GM23248 (cell line): ENCODE results near the gene FAT1. TPM values are rescaled to one million over a fixed set of nuclear protein-coding genes. Genes with fewer than 3 reads are reported as not detected.

Source experiments
- DNase-seq: peaks from one replicate; pipeline ENCODE4 v3.0.0-alpha.2; 2015
- H2AFZ ChIP-seq: fragments of 200-600 bp; sonication (generic); 2 replicates; pipeline ENCODE4 v1.6.1; 2016; ENCODE audit warnings: antibody characterized with exemption
- H3F3A ChIP-seq: fragments of 200-600 bp; sonication (generic); 2 replicates; pipeline ENCODE4 v1.6.1; 2016; ENCODE audit warnings: mild to moderate bottlenecking, antibody characterized with exemption, mixed run types; ENCODE audit not compliant: insufficient read depth
- H3K27ac ChIP-seq: fragments of 200-600 bp; sonication (generic); 2 replicates; pipeline ENCODE4 v1.5.1; 2016; ENCODE audit warnings: mild to moderate bottlenecking
- H3K27me3 ChIP-seq: fragments of 200-600 bp; sonication (generic); replicated peaks from 2 replicates; pipeline ENCODE4 v1.6.1; 2016; ENCODE audit warnings: mild to moderate bottlenecking; ENCODE audit not compliant: insufficient read depth
- H3K36me3 ChIP-seq: fragments of 200-600 bp; sonication (generic); 2 replicates; pipeline ENCODE4 v1.6.1; 2016; ENCODE audit warnings: low read depth, mild to moderate bottlenecking
- H3K4me1 ChIP-seq: fragments of 200-600 bp; sonication (generic); 2 replicates; pipeline ENCODE4 v1.6.1; 2016; ENCODE audit warnings: mild to moderate bottlenecking; ENCODE audit not compliant: insufficient read depth
- H3K4me2 ChIP-seq: fragments of 200-600 bp; sonication (generic); one replicate; pipeline ENCODE4 v1.6.1; 2016; ENCODE audit warnings: mild to moderate bottlenecking; ENCODE audit not compliant: unreplicated experiment
- H3K4me3 ChIP-seq: fragments of 200-600 bp; sonication (generic); 2 replicates; pipeline ENCODE4 v1.5.1; 2016; ENCODE audit warnings: mild to moderate bottlenecking
- H3K79me2 ChIP-seq: fragments of 200-600 bp; sonication (generic); 2 replicates; pipeline ENCODE4 v1.6.1; 2016; ENCODE audit warnings: mild to moderate bottlenecking; ENCODE audit not compliant: insufficient read depth
- H3K9ac ChIP-seq: fragments of 200-600 bp; sonication (generic); 2 replicates; pipeline ENCODE4 v1.6.1; 2016; ENCODE audit warnings: mild to moderate bottlenecking
- H3K9me2 ChIP-seq: fragments of 200-600 bp; sonication (generic); 2 replicates; pipeline ENCODE4 v1.6.1; 2016; ENCODE audit warnings: mixed run types, mild to moderate bottlenecking, moderate library complexity; ENCODE audit not compliant: insufficient read depth
- H3K9me3 ChIP-seq: fragments of 200-600 bp; sonication (generic); one replicate; pipeline ENCODE4 v1.6.1; 2017; ENCODE audit warnings: low read depth
- H4K20me1 ChIP-seq: fragments of 200-600 bp; sonication (generic); 2 replicates; pipeline ENCODE4 v1.6.0; 2016; ENCODE audit not compliant: insufficient read depth
- EZH2 ChIP-seq: fragments of 200-600 bp; sonication (generic); IDR thresholded peaks from 2 replicates; pipeline ENCODE4 v1.6.1; 2018; ENCODE audit warnings: antibody characterized with exemption, mild to moderate bottlenecking; ENCODE audit not compliant: insufficient read depth, poor library complexity, severe bottlenecking
- EZH2phosphoT487 ChIP-seq: fragments of 200-600 bp; sonication (generic); IDR thresholded peaks from 2 replicates; pipeline ENCODE4 v1.6.1; 2018; ENCODE audit warnings: antibody characterized with exemption, moderate library complexity, mild to moderate bottlenecking, low read depth; ENCODE audit not compliant: insufficient read depth
- WGBS, 2 experiments: methylation state at CpG; one replicate each; pipeline ENCODE4 v1.1.6; 2015 to 2017; ENCODE audit warnings: low lambda C conversion rate in 2 of 2, low coverage in 1 of 2; ENCODE audit errors: missing lambda C conversion rate in 2 of 2; 5-methylcytosine and 5-hydroxymethylcytosine counted together
- in situ Hi-C: fragments of 300-500 bp; cut with MboI; formaldehyde crosslinking; loops from 2 replicates; pipeline ENCODE4 v1.15.0; 2020
- polyA plus RNA-seq: library from polyadenylated mRNA; unstranded; fragments of >200 nt; fragmentation: Nextera tagmentation; extraction: Ambion mirVana; gene quantifications from 2 replicates; pipeline ENCODE4 v1.2.1, GENCODE V29; 2016
- total RNA-seq: library from RNA; depleted of rRNA; stranded (reverse); fragments of >200 nt; shearing (Covaris generic); gene quantifications from 2 replicates; pipeline ENCODE4 v1.2.3, GENCODE V29; 2014

Gene FAT1
- total and polyA plus RNA-seq, 2 experiments from 2014 or later, result 53.3 to 250 TPM

DNA sequence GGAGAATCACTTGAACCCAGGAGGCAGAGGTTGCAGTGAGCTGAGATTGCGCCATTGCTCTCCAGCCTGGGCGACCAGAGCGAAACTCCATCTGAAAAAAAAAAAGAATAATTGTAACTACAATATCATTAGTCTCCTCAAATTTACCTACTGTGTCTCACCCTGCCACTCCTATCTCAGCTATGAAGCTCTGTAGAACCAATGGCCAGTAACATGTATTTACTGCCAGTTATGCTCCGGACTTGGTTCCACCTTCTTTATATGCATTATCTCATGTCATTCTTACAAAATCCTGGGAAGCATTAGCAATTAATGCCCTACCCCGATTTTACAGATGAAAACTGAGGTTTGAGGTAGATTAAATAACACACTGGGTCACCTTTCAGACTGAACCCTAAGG, 7.0 kb upstream of the FAT1 start:
- no peaks in the 10 kb centered on the region for H4K20me1 ChIP-seq
- DNase-seq, result no peak
- H3K9ac ChIP-seq, result no peak overlapping the region
- in situ Hi-C loops, result no loop called here
- H3K27me3 ChIP-seq, result no peaks in the 10 kb centered on the region
- H3K9me3 ChIP-seq, result no peaks in the 10 kb centered on the region
- peaks cover 24% of the 10 kb centered on the region for H3K4me1 ChIP-seq
- no peak overlapping the region for H3K27ac ChIP-seq
- TF ChIP-seq EZH2phosphoT487 (no peak), EZH2 (no peak)
- no peaks in the 10 kb centered on the region for H3K9me2 ChIP-seq
- no peak overlapping the region for H3K4me2 ChIP-seq
- H3K36me3 ChIP-seq, result no peaks in the 10 kb centered on the region
- WGBS, 2 experiments, result 74 to 80% methylated on average over 5 of the region's 5 CpGs
- H3F3A ChIP-seq, result peaks cover 19% of the 10 kb centered on the region
- H3K4me3 ChIP-seq, result no peak overlapping the region
- H2AFZ ChIP-seq, result no peak overlapping the region
- peaks cover 11% of the 10 kb centered on the region for H3K79me2 ChIP-seq

DNA sequence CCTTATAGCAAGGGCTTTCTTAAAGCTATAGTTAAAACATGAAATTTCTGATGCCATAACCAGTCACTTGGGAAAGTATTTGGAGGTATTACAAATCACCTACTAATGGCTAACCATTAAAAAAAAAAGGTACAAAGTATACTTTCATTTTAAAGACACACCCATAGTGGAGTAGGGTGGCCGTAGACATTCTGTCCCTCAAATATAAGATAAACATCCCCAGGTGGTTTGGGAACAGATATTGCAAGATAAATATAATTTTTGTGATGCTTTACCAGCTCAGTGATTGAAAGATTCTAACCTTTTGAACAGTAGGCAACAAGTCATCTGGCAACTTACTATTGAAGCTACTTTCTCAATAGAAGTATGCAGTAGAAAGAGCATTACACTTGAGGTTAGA, 6.2 kb upstream of the FAT1 start:
- TF ChIP-seq EZH2phosphoT487, result no peak
- TF ChIP-seq EZH2, result no peak
- no peak overlapping the region for H3K27ac ChIP-seq
- DNase-seq, result no peak
- H3K4me2 ChIP-seq, result no peak overlapping the region
- H3F3A ChIP-seq, result peaks cover 25% of the 10 kb centered on the region
- H3K4me3 ChIP-seq, result no peak overlapping the region
- no peaks in the 10 kb centered on the region for H4K20me1 ChIP-seq
- H3K9me2 ChIP-seq, result no peaks in the 10 kb centered on the region
- H3K4me1 ChIP-seq, result peaks cover 23% of the 10 kb centered on the region
- H3K79me2 ChIP-seq, result peaks cover 18% of the 10 kb centered on the region
- in situ Hi-C loops, result no loop called here
- H3K9ac ChIP-seq, result no peak overlapping the region
- no peak overlapping the region for H2AFZ ChIP-seq
- no peaks in the 10 kb centered on the region for H3K27me3 ChIP-seq
- WGBS, 2 experiments, result 95 to 100% methylated on average over 1 of the region's 1 CpG
- H3K36me3 ChIP-seq, result no peaks in the 10 kb centered on the region
- H3K9me3 ChIP-seq, result no peaks in the 10 kb centered on the region

DNA sequence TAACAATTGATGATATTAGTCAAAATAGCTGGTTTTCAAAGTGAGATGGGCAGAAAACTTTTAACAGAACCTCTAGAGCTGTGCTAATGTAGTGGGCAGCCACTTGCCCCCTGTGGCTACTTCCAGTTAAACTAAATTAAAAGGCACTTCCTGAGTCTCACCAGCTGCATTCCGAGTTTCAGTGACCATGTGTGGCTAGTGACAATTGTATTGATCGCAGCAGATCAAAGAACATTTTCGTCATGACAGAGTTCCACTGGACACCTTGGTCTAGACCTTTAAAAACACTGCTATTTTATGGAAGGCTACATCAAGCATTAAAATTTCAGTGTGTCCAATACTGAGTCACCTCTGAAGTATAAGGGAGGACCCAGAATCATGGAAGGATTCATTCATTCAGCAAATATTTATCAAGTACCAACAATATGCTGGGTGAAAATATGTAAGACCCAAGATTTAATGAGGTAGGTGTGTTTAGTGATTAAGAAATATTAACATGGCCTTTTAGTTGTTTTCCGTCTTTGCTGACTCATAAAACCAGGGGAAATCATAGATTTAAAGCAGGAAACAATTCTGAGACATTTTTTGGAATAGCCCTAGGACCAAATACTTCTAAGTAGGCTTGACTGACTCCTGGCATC, 5.1 kb upstream of the FAT1 start:
- Histone ChIP-seq H3F3A (peaks cover 28% of the 10 kb centered on the region), H3K9me2 (no peaks in the 10 kb centered on the region), H4K20me1 (no peaks in the 10 kb centered on the region), H3K9me3 (no peaks in the 10 kb centered on the region), H3K27ac (peak overlapping the region; percentile 25), H3K36me3 (no peaks in the 10 kb centered on the region), H3K9ac (no peak overlapping the region), H3K4me1 (peaks cover 23% of the 10 kb centered on the region), H2AFZ (no peak overlapping the region), H3K4me3 (peak overlapping the region; percentile 88; the same call in 1 of the 2 replicates), H3K79me2 (peaks cover 29% of the 10 kb centered on the region), H3K4me2 (peak overlapping the region; percentile 96), H3K27me3 (no peaks in the 10 kb centered on the region)
- DNase-seq, result peak; percentile 69
- no peak for TF ChIP-seq EZH2
- no peak for TF ChIP-seq EZH2phosphoT487
- 67 to 70% methylated on average over 4 of the region's 4 CpGs for WGBS, 2 experiments
- in situ Hi-C loops, result no loop called here

DNA sequence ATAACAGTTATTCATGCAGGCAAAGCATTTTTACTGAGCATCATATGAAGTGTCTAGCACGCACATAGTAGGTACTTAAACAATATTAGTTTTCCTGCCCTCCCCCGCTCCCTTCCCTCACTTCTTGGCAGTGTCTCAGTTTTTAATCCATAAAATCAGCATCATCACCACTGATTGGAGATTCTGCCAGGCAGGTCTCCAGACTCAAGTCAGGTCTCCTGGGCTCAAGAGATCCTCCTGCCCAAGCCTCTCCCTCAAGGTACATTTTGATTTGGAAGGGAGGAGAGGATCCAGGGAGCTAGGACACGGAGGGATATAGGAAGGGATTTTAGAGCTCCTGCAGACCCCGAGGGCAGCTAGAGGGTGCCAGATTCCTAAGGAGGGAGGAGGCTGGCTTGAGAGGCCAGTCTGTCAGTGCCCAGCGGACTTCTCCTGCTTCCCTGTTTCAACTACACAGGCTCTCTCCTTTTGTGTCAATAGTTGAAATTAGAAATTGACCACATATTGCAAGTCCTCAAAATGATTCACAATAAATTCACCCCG, 4.4 kb upstream of the FAT1 start:
- Histone ChIP-seq H3K9ac (peak overlapping the region; percentile 92; the same call in 1 of the 2 replicates), H3K27ac (peak overlapping the region; percentile 25), H2AFZ (no peak overlapping the region), H3K27me3 (no peaks in the 10 kb centered on the region), H3K4me1 (peaks cover 23% of the 10 kb centered on the region), H3K9me3 (no peaks in the 10 kb centered on the region), H3F3A (peaks cover 28% of the 10 kb centered on the region), H3K4me3 (peak overlapping the region; percentile 88), H3K36me3 (no peaks in the 10 kb centered on the region), H3K79me2 (peaks cover 35% of the 10 kb centered on the region), H4K20me1 (no peaks in the 10 kb centered on the region), H3K4me2 (peak overlapping the region; percentile 96), H3K9me2 (no peaks in the 10 kb centered on the region)
- in situ Hi-C loops, result no loop called here
- DNase-seq, result peak; percentile 23
- TF ChIP-seq EZH2, result no peak
- no peak for TF ChIP-seq EZH2phosphoT487
- 76% methylated on average over 6 of the region's 6 CpGs for WGBS, 2 experiments
